GM23338 (cell line): ENCODE measurements around the gene DNAJB8. TPM values are rescaled to one million over a fixed set of nuclear protein-coding genes. Genes with fewer than 3 reads are reported as not detected.

Experiments
- ATAC-seq: fragments of 200-7000 bp; cut with Tn5 transposase; 3 replicates; pipeline ENCODE4 v1.9.1; 2020
- DNase-seq: peaks from one replicate; pipeline ENCODE4 v3.0.0-alpha.2; 2015; ENCODE audit warnings: low spot score
- H2AFZ ChIP-seq: fragments of 200-600 bp; sonication (generic); 2 replicates; pipeline ENCODE4 v1.8.0; 2016; ENCODE audit warnings: antibody characterized with exemption, mild to moderate bottlenecking, moderate library complexity
- H3F3A ChIP-seq: fragments of 200-600 bp; sonication (generic); replicated peaks from 2 replicates; pipeline ENCODE4 v1.8.0; 2017; ENCODE audit warnings: antibody characterized with exemption, mixed run types, low read depth
- H3K27ac ChIP-seq: fragments of 200-600 bp; sonication (generic); 2 replicates; pipeline ENCODE4 v1.6.1; 2016; ENCODE audit warnings: low read depth
- H3K27me3 ChIP-seq: fragments of 200-600 bp; sonication (generic); 2 replicates; pipeline ENCODE4 v1.8.0; 2016; ENCODE audit warnings: mild to moderate bottlenecking, mixed run types, moderate library complexity; ENCODE audit not compliant: insufficient read depth
- H3K36me3 ChIP-seq: fragments of 200-600 bp; sonication (generic); 2 replicates; pipeline ENCODE4 v1.8.0; 2016; ENCODE audit warnings: mild to moderate bottlenecking; ENCODE audit not compliant: insufficient read depth
- H3K4me1 ChIP-seq: fragments of 200-600 bp; sonication (generic); 2 replicates; pipeline ENCODE4 v1.8.0; 2016; ENCODE audit warnings: mild to moderate bottlenecking, moderate library complexity; ENCODE audit not compliant: insufficient read depth
- H3K4me2 ChIP-seq: fragments of 200-600 bp; sonication (generic); 2 replicates; pipeline ENCODE4 v1.7.1; 2017; ENCODE audit warnings: mixed run types
- H3K4me3 ChIP-seq: fragments of 200-600 bp; sonication (generic); 2 replicates; pipeline ENCODE4 v1.6.1; 2016; ENCODE audit warnings: mixed run types
- H3K79me2 ChIP-seq: fragments of 200-600 bp; sonication (generic); replicated peaks from 2 replicates; pipeline ENCODE4 v1.8.0; 2017; ENCODE audit warnings: mild to moderate bottlenecking; ENCODE audit not compliant: insufficient read depth
- H3K9me2 ChIP-seq: fragments of 200-600 bp; sonication (generic); 2 replicates; pipeline ENCODE4 v1.8.0; 2017; ENCODE audit not compliant: insufficient read depth
- H4K20me1 ChIP-seq: fragments of 200-600 bp; sonication (generic); replicated peaks from 2 replicates; pipeline ENCODE4 v1.8.0; 2017; ENCODE audit warnings: mild to moderate bottlenecking; ENCODE audit not compliant: insufficient read depth
- H3K27ac Mint-ChIP-seq: 2 replicates; pipeline ENCODE4 v1.8.0; 2020; ENCODE audit warnings: inconsistent platforms, mild to moderate bottlenecking, moderate library complexity, mixed read lengths
- H3K27me3 Mint-ChIP-seq: 3 replicates; pipeline ENCODE4 v1.8.0; 2022; ENCODE audit warnings: low read depth, mild to moderate bottlenecking, moderate library complexity, mixed read lengths, inconsistent platforms; ENCODE audit not compliant: insufficient read depth, poor library complexity
- H3K36me3 Mint-ChIP-seq: 3 replicates; pipeline ENCODE4 v1.8.0; 2021; ENCODE audit warnings: low read depth, mild to moderate bottlenecking, inconsistent platforms, moderate library complexity, mixed read lengths
- H3K4me1 Mint-ChIP-seq: 3 replicates; pipeline ENCODE4 v1.8.0; 2020; ENCODE audit warnings: mild to moderate bottlenecking, inconsistent platforms, mixed read lengths
- H3K4me3 Mint-ChIP-seq: 3 replicates; pipeline ENCODE4 v1.8.0; 2021; ENCODE audit warnings: moderate library complexity, mild to moderate bottlenecking, inconsistent platforms, mixed read lengths
- H3K9me3 Mint-ChIP-seq: 3 replicates; pipeline ENCODE4 v1.8.0; 2020; ENCODE audit warnings: moderate library complexity, mild to moderate bottlenecking, inconsistent platforms, mixed read lengths
- CREB1 ChIP-seq: fragments of 250-450 bp; sonication (Bioruptor Pico); IDR thresholded peaks from 2 replicates; pipeline ENCODE4 v1.5.0; 2020; ENCODE audit warnings: low read depth, mild to moderate bottlenecking, moderate library complexity
- EZH2 ChIP-seq: fragments of 200-600 bp; sonication (generic); IDR thresholded peaks from one replicate; pipeline ENCODE4 v1.8.0; 2017; ENCODE audit warnings: antibody characterized with exemption, mild to moderate bottlenecking, low read depth; ENCODE audit not compliant: unreplicated experiment
- EZH2phosphoT487 ChIP-seq: fragments of 200-600 bp; sonication (generic); IDR thresholded peaks from one replicate; pipeline ENCODE4 v1.8.1; 2018; ENCODE audit warnings: antibody characterized with exemption; ENCODE audit not compliant: unreplicated experiment
- JUNB ChIP-seq: IDR thresholded peaks from one replicate; pipeline ENCODE4 v1.6.1; 2016; ENCODE audit warnings: antibody characterized with exemption; ENCODE audit not compliant: unreplicated experiment
- NANOG ChIP-seq: IDR thresholded peaks from 2 replicates; pipeline ENCODE4 v1.6.1; 2016; ENCODE audit warnings: antibody characterized with exemption, borderline replicate concordance
- POLR2AphosphoS5 ChIP-seq: IDR thresholded peaks from 2 replicates; pipeline ENCODE4 v1.6.1; 2016; ENCODE audit warnings: antibody characterized with exemption, low read depth
- STAT1 ChIP-seq: IDR thresholded peaks from one replicate; pipeline ENCODE4 v1.6.1; 2016; ENCODE audit warnings: antibody characterized with exemption; ENCODE audit not compliant: unreplicated experiment
- ZNF114 ChIP-seq: fragments of 250-450 bp; sonication (Bioruptor Pico); IDR thresholded peaks from 2 replicates; pipeline ENCODE4 v1.5.0; 2020; ENCODE audit warnings: mild to moderate bottlenecking, moderate library complexity
- ZNF331 ChIP-seq: fragments of 250-450 bp; sonication (Bioruptor Pico); IDR thresholded peaks from 2 replicates; pipeline ENCODE4 v1.5.0; 2020; ENCODE audit warnings: low read depth, mild to moderate bottlenecking, moderate library complexity
- polyA plus RNA-seq: library from polyadenylated mRNA; unstranded; fragments of >200 nt; fragmentation: Nextera tagmentation; extraction: Ambion mirVana; gene quantifications from 2 replicates; pipeline ENCODE4 v1.2.1, GENCODE V29; 2016
- total RNA-seq: library from RNA; depleted of rRNA; stranded (reverse); fragments of >200 nt; shearing (Covaris generic); gene quantifications from 2 replicates; pipeline ENCODE4 v1.2.3, GENCODE V29; 2014
- TF ChIP-seq, protein P1 (sequence below): IDR thresholded peaks from one replicate; pipeline ENCODE4 v1.6.1; 2018; ENCODE audit warnings: antibody characterized with exemption; ENCODE audit not compliant: unreplicated experiment
- TF ChIP-seq, protein P2 (sequence below): fragments of 250-450 bp; sonication (Bioruptor Pico); IDR thresholded peaks from 2 replicates; pipeline ENCODE4 v1.5.0; 2020; ENCODE audit warnings: mild to moderate bottlenecking, moderate library complexity
- TF ChIP-seq, protein P3 (sequence below): IDR thresholded peaks from 2 replicates; pipeline ENCODE4 v1.6.1; 2016; ENCODE audit warnings: antibody characterized with exemption
- TF ChIP-seq, protein P4 (sequence below), 2 experiments: fragments of 200-600 bp in 1 of 2; sonication (generic) in 1 of 2; conservative IDR thresholded peaks; 2 replicates each; pipeline versions ENCODE4 v1.5.1 to v1.6.1; 2016 to 2017; ENCODE audit warnings: antibody characterized with exemption in 2 of 2, low read depth in 2 of 2, mild to moderate bottlenecking in 2 of 2, moderate library complexity in 1 of 2

The DNAJB8 gene
- total and polyA plus RNA-seq, 2 experiments from 2014 or later, result not detected

DNA sequence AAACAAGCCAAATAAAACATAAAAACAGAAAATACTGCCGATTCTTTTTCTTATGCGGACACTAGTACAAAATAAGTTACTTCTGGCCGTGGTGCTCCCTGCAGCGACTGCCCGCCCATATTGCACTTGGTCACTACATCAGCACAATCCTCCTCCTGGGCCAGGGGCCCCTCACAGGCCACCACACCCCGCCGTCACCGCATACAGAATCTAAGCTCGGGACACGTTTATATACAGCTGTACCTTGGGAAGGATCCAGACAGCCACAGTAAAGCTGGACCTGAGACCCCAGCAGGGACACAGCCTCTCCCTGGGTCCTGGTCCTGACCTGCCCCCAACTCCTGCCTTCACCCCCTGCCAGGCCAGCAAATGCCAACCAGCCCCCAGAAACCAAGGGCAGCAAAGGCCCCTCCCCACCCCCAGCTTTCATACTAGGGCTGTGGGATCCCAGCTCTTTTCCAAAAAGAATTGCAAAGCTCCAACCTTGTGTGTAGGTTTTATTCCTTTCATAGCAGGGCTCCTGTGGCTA lies 12.9 kb upstream of the DNAJB8 start:
- Histone ChIP-seq H3K4me3 (no peak overlapping the region), H4K20me1 (peaks cover 3% of the 10 kb centered on the region; the same call in 1 of the 2 replicates), H3K27me3 (peaks cover 100% of the 10 kb centered on the region), H3K36me3 (no peaks in the 10 kb centered on the region), H3K4me1 (peaks cover 40% of the 10 kb centered on the region), H3K9me2 (peaks cover 11% of the 10 kb centered on the region), H2AFZ (no peak overlapping the region), H3K27ac (no peak overlapping the region), H3F3A (peaks cover 14% of the 10 kb centered on the region), H3K79me2 (no peaks in the 10 kb centered on the region), H3K4me2 (no peak overlapping the region)
- Mint-ChIP-seq H3K27me3 (peaks cover 98% of the 10 kb centered on the region), H3K4me3 (no peak overlapping the region), H3K36me3 (no peaks in the 10 kb centered on the region; the same call in 2 of the 3 replicates), H3K4me1 (peaks cover 56% of the 10 kb centered on the region), H3K9me3 (no peaks in the 10 kb centered on the region; the same call in 2 of the 3 replicates), H3K27ac (no peak overlapping the region)
- ATAC-seq, result no peak
- TF ChIP-seq, protein P1, sequence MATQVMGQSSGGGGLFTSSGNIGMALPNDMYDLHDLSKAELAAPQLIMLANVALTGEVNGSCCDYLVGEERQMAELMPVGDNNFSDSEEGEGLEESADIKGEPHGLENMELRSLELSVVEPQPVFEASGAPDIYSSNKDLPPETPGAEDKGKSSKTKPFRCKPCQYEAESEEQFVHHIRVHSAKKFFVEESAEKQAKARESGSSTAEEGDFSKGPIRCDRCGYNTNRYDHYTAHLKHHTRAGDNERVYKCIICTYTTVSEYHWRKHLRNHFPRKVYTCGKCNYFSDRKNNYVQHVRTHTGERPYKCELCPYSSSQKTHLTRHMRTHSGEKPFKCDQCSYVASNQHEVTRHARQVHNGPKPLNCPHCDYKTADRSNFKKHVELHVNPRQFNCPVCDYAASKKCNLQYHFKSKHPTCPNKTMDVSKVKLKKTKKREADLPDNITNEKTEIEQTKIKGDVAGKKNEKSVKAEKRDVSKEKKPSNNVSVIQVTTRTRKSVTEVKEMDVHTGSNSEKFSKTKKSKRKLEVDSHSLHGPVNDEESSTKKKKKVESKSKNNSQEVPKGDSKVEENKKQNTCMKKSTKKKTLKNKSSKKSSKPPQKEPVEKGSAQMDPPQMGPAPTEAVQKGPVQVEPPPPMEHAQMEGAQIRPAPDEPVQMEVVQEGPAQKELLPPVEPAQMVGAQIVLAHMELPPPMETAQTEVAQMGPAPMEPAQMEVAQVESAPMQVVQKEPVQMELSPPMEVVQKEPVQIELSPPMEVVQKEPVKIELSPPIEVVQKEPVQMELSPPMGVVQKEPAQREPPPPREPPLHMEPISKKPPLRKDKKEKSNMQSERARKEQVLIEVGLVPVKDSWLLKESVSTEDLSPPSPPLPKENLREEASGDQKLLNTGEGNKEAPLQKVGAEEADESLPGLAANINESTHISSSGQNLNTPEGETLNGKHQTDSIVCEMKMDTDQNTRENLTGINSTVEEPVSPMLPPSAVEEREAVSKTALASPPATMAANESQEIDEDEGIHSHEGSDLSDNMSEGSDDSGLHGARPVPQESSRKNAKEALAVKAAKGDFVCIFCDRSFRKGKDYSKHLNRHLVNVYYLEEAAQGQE, result no peak
- TF ChIP-seq JUNB (no peak), ZNF331 (CRISPR knock-in tag) (no peak), CREB1 (CRISPR knock-in tag) (no peak), EZH2 (no peak), EZH2phosphoT487 (no peak), STAT1 (no peak), ZNF114 (no peak), POLR2AphosphoS5 (no peak), NANOG (no peak)
- TF ChIP-seq, protein P2, sequence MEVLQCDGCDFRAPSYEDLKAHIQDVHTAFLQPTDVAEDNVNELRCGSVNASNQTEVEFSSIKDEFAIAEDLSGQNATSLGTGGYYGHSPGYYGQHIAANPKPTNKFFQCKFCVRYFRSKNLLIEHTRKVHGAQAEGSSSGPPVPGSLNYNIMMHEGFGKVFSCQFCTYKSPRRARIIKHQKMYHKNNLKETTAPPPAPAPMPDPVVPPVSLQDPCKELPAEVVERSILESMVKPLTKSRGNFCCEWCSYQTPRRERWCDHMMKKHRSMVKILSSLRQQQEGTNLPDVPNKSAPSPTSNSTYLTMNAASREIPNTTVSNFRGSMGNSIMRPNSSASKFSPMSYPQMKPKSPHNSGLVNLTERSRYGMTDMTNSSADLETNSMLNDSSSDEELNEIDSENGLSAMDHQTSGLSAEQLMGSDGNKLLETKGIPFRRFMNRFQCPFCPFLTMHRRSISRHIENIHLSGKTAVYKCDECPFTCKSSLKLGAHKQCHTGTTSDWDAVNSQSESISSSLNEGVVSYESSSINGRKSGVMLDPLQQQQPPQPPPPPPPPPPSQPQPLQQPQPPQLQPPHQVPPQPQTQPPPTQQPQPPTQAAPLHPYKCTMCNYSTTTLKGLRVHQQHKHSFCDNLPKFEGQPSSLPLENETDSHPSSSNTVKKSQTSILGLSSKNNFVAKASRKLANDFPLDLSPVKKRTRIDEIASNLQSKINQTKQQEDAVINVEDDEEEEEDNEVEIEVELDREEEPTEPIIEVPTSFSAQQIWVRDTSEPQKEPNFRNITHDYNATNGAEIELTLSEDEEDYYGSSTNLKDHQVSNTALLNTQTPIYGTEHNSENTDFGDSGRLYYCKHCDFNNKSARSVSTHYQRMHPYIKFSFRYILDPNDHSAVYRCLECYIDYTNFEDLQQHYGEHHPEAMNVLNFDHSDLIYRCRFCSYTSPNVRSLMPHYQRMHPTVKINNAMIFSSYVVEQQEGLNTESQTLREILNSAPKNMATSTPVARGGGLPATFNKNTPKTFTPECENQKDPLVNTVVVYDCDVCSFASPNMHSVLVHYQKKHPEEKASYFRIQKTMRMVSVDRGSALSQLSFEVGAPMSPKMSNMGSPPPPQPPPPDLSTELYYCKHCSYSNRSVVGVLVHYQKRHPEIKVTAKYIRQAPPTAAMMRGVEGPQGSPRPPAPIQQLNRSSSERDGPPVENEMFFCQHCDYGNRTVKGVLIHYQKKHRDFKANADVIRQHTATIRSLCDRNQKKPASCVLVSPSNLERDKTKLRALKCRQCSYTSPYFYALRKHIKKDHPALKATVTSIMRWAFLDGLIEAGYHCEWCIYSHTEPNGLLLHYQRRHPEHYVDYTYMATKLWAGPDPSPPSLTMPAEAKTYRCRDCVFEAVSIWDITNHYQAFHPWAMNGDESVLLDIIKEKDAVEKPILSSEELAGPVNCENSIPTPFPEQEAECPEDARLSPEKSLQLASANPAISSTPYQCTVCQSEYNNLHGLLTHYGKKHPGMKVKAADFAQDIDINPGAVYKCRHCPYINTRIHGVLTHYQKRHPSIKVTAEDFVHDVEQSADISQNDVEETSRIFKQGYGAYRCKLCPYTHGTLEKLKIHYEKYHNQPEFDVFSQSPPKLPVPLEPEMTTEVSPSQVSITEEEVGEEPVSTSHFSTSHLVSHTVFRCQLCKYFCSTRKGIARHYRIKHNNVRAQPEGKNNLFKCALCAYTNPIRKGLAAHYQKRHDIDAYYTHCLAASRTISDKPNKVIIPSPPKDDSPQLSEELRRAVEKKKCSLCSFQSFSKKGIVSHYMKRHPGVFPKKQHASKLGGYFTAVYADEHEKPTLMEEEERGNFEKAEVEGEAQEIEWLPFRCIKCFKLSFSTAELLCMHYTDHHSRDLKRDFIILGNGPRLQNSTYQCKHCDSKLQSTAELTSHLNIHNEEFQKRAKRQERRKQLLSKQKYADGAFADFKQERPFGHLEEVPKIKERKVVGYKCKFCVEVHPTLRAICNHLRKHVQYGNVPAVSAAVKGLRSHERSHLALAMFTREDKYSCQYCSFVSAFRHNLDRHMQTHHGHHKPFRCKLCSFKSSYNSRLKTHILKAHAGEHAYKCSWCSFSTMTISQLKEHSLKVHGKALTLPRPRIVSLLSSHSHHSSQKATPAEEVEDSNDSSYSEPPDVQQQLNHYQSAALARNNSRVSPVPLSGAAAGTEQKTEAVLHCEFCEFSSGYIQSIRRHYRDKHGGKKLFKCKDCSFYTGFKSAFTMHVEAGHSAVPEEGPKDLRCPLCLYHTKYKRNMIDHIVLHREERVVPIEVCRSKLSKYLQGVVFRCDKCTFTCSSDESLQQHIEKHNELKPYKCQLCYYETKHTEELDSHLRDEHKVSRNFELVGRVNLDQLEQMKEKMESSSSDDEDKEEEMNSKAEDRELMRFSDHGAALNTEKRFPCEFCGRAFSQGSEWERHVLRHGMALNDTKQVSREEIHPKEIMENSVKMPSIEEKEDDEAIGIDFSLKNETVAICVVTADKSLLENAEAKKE (CRISPR knock-in tag), result no peak
- TF ChIP-seq, protein P3, sequence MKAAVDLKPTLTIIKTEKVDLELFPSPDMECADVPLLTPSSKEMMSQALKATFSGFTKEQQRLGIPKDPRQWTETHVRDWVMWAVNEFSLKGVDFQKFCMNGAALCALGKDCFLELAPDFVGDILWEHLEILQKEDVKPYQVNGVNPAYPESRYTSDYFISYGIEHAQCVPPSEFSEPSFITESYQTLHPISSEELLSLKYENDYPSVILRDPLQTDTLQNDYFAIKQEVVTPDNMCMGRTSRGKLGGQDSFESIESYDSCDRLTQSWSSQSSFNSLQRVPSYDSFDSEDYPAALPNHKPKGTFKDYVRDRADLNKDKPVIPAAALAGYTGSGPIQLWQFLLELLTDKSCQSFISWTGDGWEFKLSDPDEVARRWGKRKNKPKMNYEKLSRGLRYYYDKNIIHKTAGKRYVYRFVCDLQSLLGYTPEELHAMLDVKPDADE, result no peak
- TF ChIP-seq, protein P4, sequence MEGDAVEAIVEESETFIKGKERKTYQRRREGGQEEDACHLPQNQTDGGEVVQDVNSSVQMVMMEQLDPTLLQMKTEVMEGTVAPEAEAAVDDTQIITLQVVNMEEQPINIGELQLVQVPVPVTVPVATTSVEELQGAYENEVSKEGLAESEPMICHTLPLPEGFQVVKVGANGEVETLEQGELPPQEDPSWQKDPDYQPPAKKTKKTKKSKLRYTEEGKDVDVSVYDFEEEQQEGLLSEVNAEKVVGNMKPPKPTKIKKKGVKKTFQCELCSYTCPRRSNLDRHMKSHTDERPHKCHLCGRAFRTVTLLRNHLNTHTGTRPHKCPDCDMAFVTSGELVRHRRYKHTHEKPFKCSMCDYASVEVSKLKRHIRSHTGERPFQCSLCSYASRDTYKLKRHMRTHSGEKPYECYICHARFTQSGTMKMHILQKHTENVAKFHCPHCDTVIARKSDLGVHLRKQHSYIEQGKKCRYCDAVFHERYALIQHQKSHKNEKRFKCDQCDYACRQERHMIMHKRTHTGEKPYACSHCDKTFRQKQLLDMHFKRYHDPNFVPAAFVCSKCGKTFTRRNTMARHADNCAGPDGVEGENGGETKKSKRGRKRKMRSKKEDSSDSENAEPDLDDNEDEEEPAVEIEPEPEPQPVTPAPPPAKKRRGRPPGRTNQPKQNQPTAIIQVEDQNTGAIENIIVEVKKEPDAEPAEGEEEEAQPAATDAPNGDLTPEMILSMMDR (conservative IDR thresholded peaks at IDR 0.05; ENCODE audit: low read depth in 2 of 2), result no peak
- DNase-seq, result no peak
